Activated CD4-positive, alpha-beta T cell treated with anti-CD3 and anti-CD28 coated beads for 36 hours (primary cell): ENCODE data around the gene COL5A1. TPM values are rescaled to one million over a fixed set of nuclear protein-coding genes. Genes with fewer than 3 reads are reported as not detected.

Experiments
- ATAC-seq: fragments of 200-7000 bp; cut with Tn5 transposase; one replicate; pipeline ENCODE4 v1.10.0; 2021; ENCODE audit warnings: mild to moderate bottlenecking, moderate library complexity
- CTCF ChIA-PET: fragments of 350-600 bp; sonication (Branson Sonifier 250); formaldehyde crosslinking; loops from one replicate; lab custom pipeline; 2021; ENCODE audit warnings: antibody characterized with exemption; lab: Charles Lee
- POLR2A ChIA-PET: fragments of 350-600 bp; sonication (Branson Sonifier 250); formaldehyde crosslinking; loops from one replicate; lab custom pipeline; 2021; ENCODE audit warnings: antibody characterized with exemption, inconsistent platforms; lab: Charles Lee
- DNase-seq: peaks from one replicate; pipeline ENCODE4 v3.0.0-alpha.2; 2020
- H3K27ac Mint-ChIP-seq: one replicate; pipeline ENCODE4 v1.8.0; 2021; ENCODE audit warnings: mixed read lengths
- H3K27me3 Mint-ChIP-seq: one replicate; pipeline ENCODE4 v1.8.0; 2021; ENCODE audit warnings: mixed read lengths
- H3K36me3 Mint-ChIP-seq: one replicate; pipeline ENCODE4 v1.8.0; 2021; ENCODE audit warnings: low read depth, mixed read lengths
- H3K4me1 Mint-ChIP-seq: one replicate; pipeline ENCODE4 v1.8.0; 2021; ENCODE audit warnings: mixed read lengths
- H3K4me3 Mint-ChIP-seq: one replicate; pipeline ENCODE4 v1.8.0; 2021; ENCODE audit warnings: mild to moderate bottlenecking, moderate library complexity, mixed read lengths
- H3K9me3 Mint-ChIP-seq: one replicate; pipeline ENCODE4 v1.8.0; 2021; ENCODE audit warnings: low read depth, mixed read lengths
- intact Hi-C, 2 experiments: fragments of 100-400 bp; cut with DNase I in 1 of 2; cut with micrococcal nuclease in 1 of 2; formaldehyde crosslinking; loops; one replicate each; pipeline versions ENCODE4 v1.14.2 to v1.15.1; 2022 to 2024; cut with DNase I, micrococcal nuclease
- total RNA-seq, 2 experiments: library from RNA; stranded (reverse); gene quantifications; one replicate each; pipeline ENCODE4 v1.2.3, GENCODE V29; 2021

Gene COL5A1
- total RNA-seq, 2 experiments from 2014 or later = 0.07 to 0.16 TPM

DNA sequence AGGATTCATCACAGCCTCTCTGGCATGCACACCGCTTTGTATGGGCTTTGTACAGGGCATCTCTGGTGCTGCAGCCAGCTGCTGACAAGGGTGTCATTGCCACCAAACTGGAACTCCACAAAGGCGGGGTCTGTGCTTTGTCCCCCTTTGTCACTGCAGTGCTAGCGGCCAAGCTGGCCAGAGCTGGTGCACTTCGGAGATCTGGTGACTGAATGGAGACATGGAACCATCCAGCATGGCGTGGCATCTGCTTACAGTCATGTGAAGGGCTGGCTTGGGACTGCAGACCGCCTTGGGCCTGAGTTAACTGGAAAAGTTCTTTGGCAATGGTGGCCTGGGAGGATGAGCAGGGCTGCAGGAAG is 18.7 kb upstream of the COL5A1 start:
- H3K4me1 Mint-ChIP-seq = no peaks in the 10 kb centered on the region
- intact Hi-C loops = no loop called here
- CTCF ChIA-PET = no interaction called here
- no peaks in the 10 kb centered on the region for H3K9me3 Mint-ChIP-seq
- no peak for ATAC-seq
- H3K4me3 Mint-ChIP-seq = no peak overlapping the region
- H3K36me3 Mint-ChIP-seq = no peaks in the 10 kb centered on the region
- no peak overlapping the region for H3K27ac Mint-ChIP-seq
- H3K27me3 Mint-ChIP-seq = peaks cover 3% of the 10 kb centered on the region
- peak; percentile 2 for DNase-seq
- POLR2A ChIA-PET = no interaction called here

GRCh38 chr9:134623258-134624066 is 18.1 kb upstream of the COL5A1 start:
- Mint-ChIP-seq H3K36me3 (no peaks in the 10 kb centered on the region), H3K27ac (no peak overlapping the region), H3K27me3 (no peaks in the 10 kb centered on the region), H3K4me3 (no peak overlapping the region), H3K9me3 (no peaks in the 10 kb centered on the region), H3K4me1 (no peaks in the 10 kb centered on the region)
- intact Hi-C loops = no loop called here
- ChIA-PET CTCF (interaction anchor here (0.7 kb wide), 1 partner anchor 529 kb away, joined by 4 read pairs; no protein-coding TSS in a partner anchor), POLR2A (no interaction called here)
- DNase-seq (no peak), ATAC-seq (no peak)

- no peak for DNase-seq
- no peaks in the 10 kb centered on the region for H3K36me3 Mint-ChIP-seq
Observed at GRCh38 chr9:134624137-134624591, 17.4 kb upstream of the COL5A1 start.

GRCh38 chr9:134624621-134625181 is 16.9 kb upstream of the COL5A1 start:
- intact Hi-C loops = no loop called here
- CTCF ChIA-PET = interaction anchor here (0.7 kb wide), 1 partner anchor 528 kb away, joined by 4 read pairs; no protein-coding TSS in a partner anchor
- POLR2A ChIA-PET = no interaction called here
- Mint-ChIP-seq H3K27ac (no peak overlapping the region), H3K36me3 (no peaks in the 10 kb centered on the region), H3K9me3 (no peaks in the 10 kb centered on the region), H3K27me3 (no peaks in the 10 kb centered on the region), H3K4me3 (no peak overlapping the region), H3K4me1 (no peaks in the 10 kb centered on the region)
- no peak for ATAC-seq
- peak; percentile 3 for DNase-seq

More at GRCh38 chr9:134624137-134624591, 17.4 kb upstream of the COL5A1 start:
- no peak for ATAC-seq
- Mint-ChIP-seq H3K27ac (no peak overlapping the region), H3K9me3 (no peaks in the 10 kb centered on the region), H3K4me3 (no peak overlapping the region), H3K27me3 (no peaks in the 10 kb centered on the region), H3K4me1 (no peaks in the 10 kb centered on the region)
- ChIA-PET CTCF (interaction anchor here (0.7 kb wide), 1 partner anchor 528 kb away, joined by 4 read pairs; no protein-coding TSS in a partner anchor), POLR2A (no interaction called here)
- intact Hi-C loops = no loop called here

DNA sequence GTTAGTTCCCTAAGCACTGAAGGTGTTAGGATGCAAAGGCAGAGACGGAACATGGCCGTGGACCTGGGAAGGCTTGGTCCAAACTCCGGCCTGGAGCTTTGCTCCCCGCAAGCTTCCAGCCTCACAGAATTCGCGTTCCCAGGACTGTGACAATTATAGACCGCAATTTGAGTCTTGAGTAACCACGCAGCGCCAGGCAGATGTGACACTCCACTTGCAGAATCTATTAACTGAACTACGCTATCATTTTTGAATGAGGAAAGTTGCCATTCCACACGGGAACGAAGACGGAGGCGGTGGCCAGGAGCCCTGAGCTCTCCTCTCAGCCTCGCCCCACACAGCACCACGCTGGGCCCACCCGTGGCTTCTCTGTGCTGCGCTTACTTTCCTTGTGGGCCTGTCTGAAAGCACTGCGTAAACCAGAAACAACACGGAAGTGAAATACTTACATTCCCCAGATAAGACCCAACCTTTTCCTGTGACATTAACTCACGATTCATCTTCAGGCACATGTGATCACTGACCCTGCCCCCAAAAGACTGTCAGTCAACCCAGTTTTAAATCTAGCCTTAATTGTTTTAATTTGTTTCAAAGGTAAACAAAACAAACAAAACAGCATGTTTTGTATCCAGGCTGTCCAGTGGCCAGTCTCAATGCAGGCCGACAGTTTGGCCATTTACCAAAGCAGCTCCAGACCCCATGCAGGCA is 16.1 kb upstream of the COL5A1 start:
- Mint-ChIP-seq H3K36me3 (no peaks in the 10 kb centered on the region), H3K27ac (no peak overlapping the region), H3K4me1 (no peaks in the 10 kb centered on the region), H3K27me3 (no peaks in the 10 kb centered on the region), H3K9me3 (no peaks in the 10 kb centered on the region), H3K4me3 (no peak overlapping the region)
- intact Hi-C loops = no loop called here
- no peak for ATAC-seq
- DNase-seq = no peak
- POLR2A ChIA-PET = no interaction called here
- CTCF ChIA-PET = no interaction called here

DNA sequence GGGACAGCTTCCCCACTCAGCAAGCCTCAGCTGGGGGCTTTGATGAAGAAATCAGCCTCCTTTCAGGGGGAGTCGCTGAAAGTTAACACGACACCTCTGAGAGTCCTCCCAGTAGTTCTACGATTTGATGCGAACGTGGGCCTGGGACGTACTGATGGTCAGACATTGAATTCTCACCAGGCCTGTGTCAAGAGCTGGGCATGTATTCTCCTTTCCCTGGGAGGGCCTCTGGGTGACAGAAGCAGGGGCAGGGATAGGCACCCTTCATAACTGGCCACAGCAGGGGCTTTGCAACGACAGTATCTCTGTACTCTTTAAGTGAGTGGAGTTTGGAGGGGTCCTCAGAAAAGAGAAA is 15.6 kb upstream of the COL5A1 start:
- intact Hi-C loops = no loop called here
- POLR2A ChIA-PET = no interaction called here
- H3K27ac Mint-ChIP-seq = no peak overlapping the region
- CTCF ChIA-PET = no interaction called here
- H3K36me3 Mint-ChIP-seq = no peaks in the 10 kb centered on the region
- H3K4me3 Mint-ChIP-seq = no peak overlapping the region
- H3K27me3 Mint-ChIP-seq = no peaks in the 10 kb centered on the region
- no peaks in the 10 kb centered on the region for H3K9me3 Mint-ChIP-seq
- H3K4me1 Mint-ChIP-seq = no peaks in the 10 kb centered on the region
- DNase-seq (peak; percentile 1), ATAC-seq (no peak)

- DNase-seq = no peak
- Mint-ChIP-seq H3K4me3 (no peak overlapping the region), H3K27me3 (no peaks in the 10 kb centered on the region), H3K9me3 (no peaks in the 10 kb centered on the region), H3K36me3 (no peaks in the 10 kb centered on the region), H3K4me1 (no peaks in the 10 kb centered on the region), H3K27ac (no peak overlapping the region)
- CTCF ChIA-PET = no interaction called here
- POLR2A ChIA-PET = no interaction called here
- intact Hi-C loops = no loop called here
- no peak for ATAC-seq
Observed at GRCh38 chr9:134626571-134627416, 14.8 kb upstream of the COL5A1 start.

GRCh38 chr9:134627417-134628353 is 13.9 kb upstream of the COL5A1 start:
- Mint-ChIP-seq H3K4me3 (no peak overlapping the region), H3K27me3 (no peaks in the 10 kb centered on the region), H3K9me3 (no peaks in the 10 kb centered on the region), H3K27ac (no peak overlapping the region), H3K4me1 (no peaks in the 10 kb centered on the region), H3K36me3 (no peaks in the 10 kb centered on the region)
- POLR2A ChIA-PET = no interaction called here
- DNase-seq = no peak
- no peak for ATAC-seq
- intact Hi-C loops = no loop called here
- CTCF ChIA-PET = interaction anchor here (0.7 kb wide), 1 partner anchor 77 kb away, joined by 3 read pairs; no protein-coding TSS in a partner anchor

- ChIA-PET CTCF (interaction anchor here (0.7 kb wide), 1 partner anchor 78 kb away, joined by 3 read pairs; no protein-coding TSS in a partner anchor), POLR2A (no interaction called here)
- H3K4me1 Mint-ChIP-seq = no peaks in the 10 kb centered on the region
- intact Hi-C loops = no loop called here
- no peaks in the 10 kb centered on the region for H3K36me3 Mint-ChIP-seq
- no peaks in the 10 kb centered on the region for H3K27me3 Mint-ChIP-seq
- ATAC-seq (no peak), DNase-seq (peak; percentile 1)
- no peak overlapping the region for H3K4me3 Mint-ChIP-seq
- H3K27ac Mint-ChIP-seq = no peak overlapping the region
- H3K9me3 Mint-ChIP-seq = no peaks in the 10 kb centered on the region
Observed at GRCh38 chr9:134628354-134628736, 13.3 kb upstream of the COL5A1 start.

DNA sequence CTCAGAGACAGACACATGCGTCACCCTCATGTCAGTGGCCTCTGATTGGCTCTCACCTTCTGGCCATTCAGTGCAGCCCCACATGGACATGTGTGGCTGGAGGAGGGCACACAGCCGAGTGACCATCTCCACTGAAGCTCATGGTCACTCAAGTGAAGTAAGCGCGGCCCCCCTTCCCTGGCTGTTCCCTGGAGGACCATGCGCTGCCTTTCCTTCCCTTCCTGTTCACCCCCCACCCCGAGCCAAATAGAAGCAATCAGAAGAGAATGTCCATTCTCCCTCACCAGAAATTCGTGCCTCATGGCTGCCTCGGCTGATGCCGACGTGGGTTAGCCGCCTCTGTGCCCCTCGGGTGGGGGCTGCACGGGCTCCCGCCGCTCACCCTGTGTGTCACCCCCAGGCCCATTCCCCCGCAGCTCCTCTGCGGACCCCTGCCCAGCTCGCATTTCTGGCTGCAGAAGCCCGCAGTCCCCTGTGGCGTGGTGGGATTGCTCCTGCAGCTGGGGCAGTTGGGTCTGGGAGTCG is 12.5 kb upstream of the COL5A1 start:
- Mint-ChIP-seq H3K27ac (no peak overlapping the region), H3K9me3 (no peaks in the 10 kb centered on the region)
- CTCF ChIA-PET = no interaction called here

More for the DNA sequence above, 12.5 kb upstream of the COL5A1 start:
- Mint-ChIP-seq H3K4me3 (no peak overlapping the region), H3K36me3 (no peaks in the 10 kb centered on the region), H3K4me1 (no peaks in the 10 kb centered on the region), H3K27me3 (no peaks in the 10 kb centered on the region)
- intact Hi-C loops = no loop called here
- POLR2A ChIA-PET = no interaction called here
- no peak for DNase-seq
- no peak for ATAC-seq
